ENCODE data around the gene HSD11B2.

Gene HSD11B2

GRCh38 chr16:67435758-67436164 lies 4.8 kb downstream of the HSD11B2 start:
- no peak for DNase-seq (ENCODE audit: low read depth)

DNA sequence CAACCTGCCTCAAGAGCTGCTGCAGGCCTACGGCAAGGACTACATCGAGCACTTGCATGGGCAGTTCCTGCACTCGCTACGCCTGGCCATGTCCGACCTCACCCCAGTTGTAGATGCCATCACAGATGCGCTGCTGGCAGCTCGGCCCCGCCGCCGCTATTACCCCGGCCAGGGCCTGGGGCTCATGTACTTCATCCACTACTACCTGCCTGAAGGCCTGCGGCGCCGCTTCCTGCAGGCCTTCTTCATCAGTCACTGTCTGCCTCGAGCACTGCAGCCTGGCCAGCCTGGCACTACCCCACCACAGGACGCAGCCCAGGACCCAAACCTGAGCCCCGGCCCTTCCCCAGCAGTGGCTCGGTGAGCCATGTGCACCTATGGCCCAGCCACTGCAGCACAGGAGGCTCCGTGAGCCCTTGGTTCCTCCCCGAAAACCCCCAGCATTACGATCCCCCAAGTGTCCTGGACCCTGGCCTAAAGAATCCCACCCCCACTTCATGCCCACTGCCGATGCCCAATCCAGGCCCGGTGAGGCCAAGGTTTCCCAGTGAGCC lies 5.8 kb downstream of the HSD11B2 start:
- DNase-seq (ENCODE audit: low read depth): no peak

DNA sequence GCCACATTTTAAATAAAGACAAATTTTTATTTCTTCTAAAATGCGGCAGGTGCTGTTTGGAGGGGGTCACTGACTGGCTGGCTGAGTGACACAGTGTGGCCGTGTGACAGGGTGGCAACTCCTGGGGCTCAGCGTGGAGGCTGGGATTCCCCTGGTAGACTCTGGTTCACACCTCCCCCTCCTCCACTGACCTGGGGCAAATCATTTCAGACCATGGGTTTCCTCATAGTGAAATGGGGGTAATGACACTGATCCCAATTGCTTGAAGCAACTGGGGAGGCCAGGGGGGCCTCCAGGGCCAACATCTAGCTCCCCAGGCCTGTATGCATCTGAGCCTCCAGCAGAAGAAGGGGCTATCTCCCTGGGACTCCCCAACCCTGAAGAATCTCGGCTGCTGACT lies 6.6 kb downstream of the HSD11B2 start:
- DNase-seq (ENCODE audit: low read depth): no peak

DNA sequence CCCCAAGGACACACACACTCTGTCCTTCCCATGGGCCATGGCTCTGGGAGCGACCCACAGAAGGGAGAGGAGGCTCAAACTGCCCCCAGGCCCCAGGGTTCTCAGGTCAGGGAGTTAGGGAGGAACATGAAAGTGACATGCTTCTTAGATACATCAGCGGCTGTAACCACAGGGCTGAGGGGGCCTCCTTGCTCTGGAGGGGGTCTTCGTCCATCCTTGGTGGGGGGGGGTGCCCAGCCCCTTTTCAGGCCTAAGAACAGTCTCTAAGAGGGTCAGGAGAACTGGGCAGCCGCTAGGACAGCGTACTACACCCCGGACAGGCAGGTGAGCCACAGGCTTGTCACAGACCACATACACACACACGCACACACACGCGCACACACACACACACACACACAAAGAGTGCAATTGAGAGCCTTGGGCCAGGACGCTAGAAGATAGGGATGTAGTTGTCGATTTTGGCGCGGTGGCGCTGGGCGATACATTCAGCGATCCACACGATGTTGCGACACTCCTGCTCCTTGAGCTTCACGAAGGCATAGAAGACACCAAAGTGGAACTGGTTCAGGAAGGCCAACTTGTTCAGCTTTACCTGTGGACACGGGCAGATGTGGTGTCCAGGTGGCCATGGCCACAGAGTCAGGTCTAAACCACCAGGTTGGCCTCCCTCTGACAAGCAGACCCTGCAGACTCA lies 7.3 kb downstream of the HSD11B2 start:
- no peak for DNase-seq (ENCODE audit: low read depth)

DNA sequence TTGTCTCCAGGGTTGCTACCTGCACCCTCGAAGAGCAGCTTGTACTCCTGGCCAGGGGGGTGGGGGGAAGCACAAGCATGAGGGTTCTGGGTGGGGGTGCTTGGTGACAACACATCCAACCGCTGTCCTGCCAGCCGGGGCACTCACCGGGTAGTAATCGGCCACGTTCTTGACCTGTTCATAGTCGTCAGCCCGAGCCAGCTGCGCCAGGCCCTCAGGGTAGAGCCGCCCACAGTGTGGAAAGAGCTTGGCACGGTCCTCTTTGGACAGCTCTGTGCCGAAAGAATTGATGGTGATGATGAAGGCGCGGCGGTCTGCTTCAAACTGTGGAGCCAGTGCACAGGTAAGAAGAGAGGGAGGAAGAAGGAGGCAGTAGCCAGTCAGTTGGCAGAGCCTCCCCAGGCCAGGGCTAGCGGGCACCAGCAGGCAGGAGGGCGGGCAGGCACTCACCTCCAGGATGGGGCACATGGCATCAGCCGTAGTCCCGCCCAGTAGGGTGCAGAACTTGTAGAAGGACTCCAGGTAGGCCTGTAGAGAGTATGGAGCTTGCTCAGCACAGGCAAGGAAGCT lies 8.0 kb downstream of the HSD11B2 start:
- no peak for DNase-seq (ENCODE audit: low read depth)

DNA sequence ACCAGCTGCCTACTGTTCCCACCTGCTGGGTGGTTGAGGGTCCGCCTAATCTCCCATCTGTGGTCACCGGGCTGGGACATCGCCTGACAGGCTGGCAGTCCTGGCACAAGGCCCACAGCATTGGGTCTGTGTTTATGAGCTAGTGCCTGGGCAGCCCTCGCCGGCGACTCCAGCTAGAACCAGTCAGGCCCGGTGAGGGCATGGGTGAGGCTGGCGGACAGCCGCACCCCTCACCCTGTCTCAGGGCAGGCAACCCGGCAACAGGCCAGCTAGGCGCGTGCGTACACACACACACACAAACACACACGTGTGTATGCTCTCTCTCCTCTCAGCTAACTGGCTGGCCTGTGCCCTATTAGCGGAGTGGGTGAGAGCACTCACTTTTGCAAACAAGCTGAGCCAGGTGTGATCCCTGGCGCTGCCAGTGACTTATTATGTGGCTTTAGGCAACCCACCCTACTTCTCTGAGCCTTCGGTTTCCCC lies 10.4 kb downstream of the HSD11B2 start:
- no peak for DNase-seq (ENCODE audit: low read depth)

DNA sequence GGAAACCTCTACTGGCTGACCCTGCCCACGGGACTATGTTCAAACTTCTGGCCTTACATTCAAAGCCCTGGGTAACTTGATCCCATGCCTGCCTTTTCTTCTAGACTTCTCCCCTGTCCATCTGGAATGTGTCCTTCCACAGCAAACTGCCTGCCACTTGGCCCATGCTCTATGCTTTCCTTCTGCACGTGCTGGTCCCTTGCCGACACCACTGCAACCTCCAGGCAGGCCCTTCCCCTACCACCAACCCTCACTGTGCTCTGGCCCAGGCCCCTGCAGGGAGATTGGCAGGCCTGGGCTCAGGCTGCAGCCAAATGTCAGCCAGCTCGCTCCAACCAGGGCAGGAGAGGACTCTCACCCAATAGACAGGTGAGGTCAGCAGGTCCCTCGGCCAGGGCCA lies 11.0 kb downstream of the HSD11B2 start:
- no peak for DNase-seq (ENCODE audit: low read depth)

GRCh38 chr16:67442581-67443255 lies 11.8 kb downstream of the HSD11B2 start:
- no peak for DNase-seq (ENCODE audit: low read depth)

DNA sequence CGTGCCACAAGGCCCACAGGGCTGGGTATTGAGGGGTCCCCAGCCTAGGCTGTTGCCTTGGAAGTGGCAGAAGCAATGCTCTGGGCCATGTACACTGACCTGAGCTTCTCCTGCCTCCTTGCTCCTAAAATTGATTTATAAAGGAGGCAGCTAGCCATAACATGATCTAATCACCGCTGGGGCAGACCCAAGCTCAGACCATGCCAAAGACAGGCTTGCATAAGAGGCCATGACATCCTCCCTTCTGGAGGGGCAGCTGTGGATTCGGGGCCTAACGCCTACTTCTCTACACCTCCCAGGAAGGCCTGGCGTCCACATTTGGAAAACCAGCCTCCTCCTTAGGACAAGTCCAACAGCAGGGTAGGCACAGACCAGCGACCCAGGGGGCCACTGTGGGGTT lies 12.3 kb downstream of the HSD11B2 start:
- no peak for DNase-seq (ENCODE audit: low read depth)

DNA sequence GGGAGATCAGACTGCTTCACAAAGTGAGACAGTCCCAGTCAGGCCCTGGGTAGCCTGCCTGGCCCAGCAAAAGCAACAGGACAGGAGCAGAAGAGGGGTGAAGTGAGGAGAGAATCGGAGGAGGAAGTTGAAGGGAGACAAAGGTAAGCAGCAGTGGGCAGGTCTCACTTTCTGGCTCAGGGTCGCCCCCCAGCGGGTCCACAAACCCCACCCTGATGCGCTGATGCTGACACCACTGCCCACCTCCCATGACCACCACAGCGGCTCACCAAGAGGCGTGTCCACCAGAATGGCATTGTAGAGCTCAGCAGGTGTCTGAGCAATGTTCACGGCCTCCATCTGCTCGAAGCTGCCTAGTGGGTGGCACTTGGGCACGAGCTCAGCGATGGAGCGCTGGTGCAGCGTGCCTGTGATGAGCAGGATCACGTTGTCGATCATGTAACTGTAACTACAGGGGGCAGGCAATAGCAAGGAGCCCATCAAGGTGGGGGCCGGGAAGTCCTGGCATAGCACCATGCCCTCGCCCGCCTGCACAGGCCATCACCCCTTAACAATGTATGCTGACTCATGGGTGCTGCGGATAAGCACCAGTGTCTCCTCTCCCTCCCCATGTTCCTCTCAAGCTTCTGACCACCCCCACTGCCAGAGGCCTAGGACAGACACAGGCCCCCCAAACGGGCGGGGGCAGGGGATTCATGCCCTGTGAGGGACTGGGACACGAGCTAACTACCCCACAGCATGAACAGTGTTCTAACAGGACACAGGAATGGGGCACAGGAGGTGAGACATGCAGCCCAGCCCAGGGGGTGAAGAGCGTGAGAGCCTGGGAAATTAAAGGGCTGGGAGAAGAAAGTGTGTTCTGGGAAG lies 13.6 kb downstream of the HSD11B2 start:
- DNase-seq (ENCODE audit: low read depth): no peak

GRCh38 chr16:67445126-67445426 lies 14.2 kb downstream of the HSD11B2 start:
- DNase-seq (ENCODE audit: low read depth): no peak

GRCh38 chr16:67445441-67445912 lies 14.6 kb downstream of the HSD11B2 start:
- DNase-seq (ENCODE audit: low read depth): no peak

GRCh38 chr16:67445913-67446907 lies 15.3 kb downstream of the HSD11B2 start:
- DNase-seq (ENCODE audit: low read depth): no peak

DNA sequence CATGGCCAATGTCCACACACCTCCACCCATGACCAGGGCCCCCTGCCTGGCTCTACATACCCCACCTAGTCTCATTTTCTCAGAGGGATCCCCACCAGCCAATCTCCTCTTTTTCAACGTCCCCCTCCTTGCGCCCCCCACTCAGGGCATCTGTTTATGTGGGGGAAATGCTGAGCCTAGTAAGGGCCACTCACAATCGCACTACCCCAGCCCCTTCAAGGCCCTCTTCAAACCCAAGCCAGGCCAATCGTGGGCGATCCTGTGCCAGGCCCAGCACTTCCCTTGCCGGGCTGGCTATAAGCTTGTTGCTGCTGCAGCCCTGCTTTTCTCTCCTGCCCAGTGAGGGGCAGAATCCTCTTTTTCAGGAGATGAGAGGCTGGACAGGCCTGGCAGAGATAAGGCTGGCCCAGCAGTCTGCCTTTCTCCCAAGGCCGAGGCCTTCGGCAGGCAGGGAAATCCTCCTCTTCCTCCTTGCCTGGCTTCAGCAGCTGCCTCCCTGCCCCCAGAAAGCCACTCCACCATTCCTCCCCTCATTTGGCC lies 16.1 kb downstream of the HSD11B2 start:
- DNase-seq (ENCODE audit: low read depth): no peak

DNA sequence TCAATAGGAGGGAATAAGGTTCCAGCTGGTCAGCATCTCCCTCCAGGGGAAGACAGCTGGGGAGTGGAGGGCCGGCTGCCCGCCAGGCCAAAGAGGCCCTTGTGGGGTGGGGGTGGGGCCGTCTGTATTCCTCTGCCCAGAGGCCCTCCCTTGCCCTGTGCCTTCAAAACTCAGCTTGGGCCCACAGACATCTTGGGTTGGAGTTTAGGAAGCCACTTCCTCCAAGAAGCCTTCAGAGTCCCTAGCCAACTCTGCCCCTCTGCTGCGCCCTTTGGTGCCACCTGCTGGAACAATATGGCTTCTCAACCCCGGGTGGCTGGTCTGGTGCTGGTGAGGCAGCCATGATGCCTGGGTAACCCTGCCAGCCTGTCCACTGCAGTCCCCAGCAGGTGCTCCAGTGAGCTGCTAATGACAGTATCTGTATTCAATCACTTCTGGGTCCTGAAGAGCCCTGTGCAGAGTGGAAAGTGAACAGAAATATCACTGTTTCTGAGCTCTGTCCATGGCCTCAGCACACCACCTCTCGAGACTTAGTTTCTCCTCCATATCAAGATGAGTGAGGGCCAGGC lies 16.7 kb downstream of the HSD11B2 start:
- peak; percentile 16 for DNase-seq (ENCODE audit: low read depth)

- no peak for DNase-seq (ENCODE audit: low read depth)
Measured at GRCh38 chr16:67448580-67448979, 17.7 kb downstream of the HSD11B2 start.

- no peak for DNase-seq (ENCODE audit: low read depth)
Measured at GRCh38 chr16:67449336-67449735, 18.4 kb downstream of the HSD11B2 start.

GRCh38 chr16:67449739-67450138 lies 18.8 kb downstream of the HSD11B2 start:
- DNase-seq (ENCODE audit: low read depth): no peak

- DNase-seq (ENCODE audit: low read depth): no peak
Measured at GRCh38 chr16:67451061-67451703, 20.3 kb downstream of the HSD11B2 start.
